ENCODE measurements around the gene CDK11B. TPM values are rescaled to one million over a fixed set of nuclear protein-coding genes. Genes with fewer than 3 reads are reported as not detected.

The CDK11B gene
- total RNA-seq, 1 experiment from 2014 or later: 30.1 TPM

GRCh38 chr1:1613509-1614082 lies 45.2 kb downstream of the CDK11B start:
- no peaks in the 10 kb centered on the region for H3K79me1 ChIP-seq (ENCODE audit: insufficient read depth, low read depth, low read length, poor library complexity, severe bottlenecking)
- H3K23ac ChIP-seq (ENCODE audit: insufficient read length, low read depth, low read length): no peak overlapping the region
- peak overlapping the region; percentile 86 to 89 for H3K4me3 Mint-ChIP-seq
- no peaks in the 10 kb centered on the region for H3K9me3 ChIP-seq (ENCODE audit: control insufficient read depth, low read depth, low read length)
- no peak overlapping the region for H2BK5ac ChIP-seq (ENCODE audit: insufficient read length, low read length)
- peak overlapping the region in 1 of 3 experiments; percentile 13; a peak in 1 of 7 replicates for H3K27ac Mint-ChIP-seq
- H2AFZ ChIP-seq (ENCODE audit: low read length): no peak overlapping the region
- H3K36me3 Mint-ChIP-seq (ENCODE audit: insufficient read depth in 1 of 3, low read depth in 3 of 3): peaks cover 0 to 15% (median 6%) of the 10 kb centered on the region in 3 experiments; a peak in 5 of 7 replicates
- H3K23me2 ChIP-seq (ENCODE audit: insufficient read length, low read depth, low read length, poor library complexity, severe bottlenecking): peaks cover 15% of the 10 kb centered on the region
- no peak overlapping the region for H3K14ac ChIP-seq (ENCODE audit: insufficient read depth, low read length)
- no peak overlapping the region for H3K9ac ChIP-seq (ENCODE audit: extremely low read depth, insufficient read length, low read length)
- H3K4me1 ChIP-seq (ENCODE audit: insufficient read depth, low read length): peaks cover 5% of the 10 kb centered on the region; the same call in 1 of the 2 replicates
- H3K79me2 ChIP-seq (ENCODE audit: insufficient read depth, low read length): no peaks in the 10 kb centered on the region
- no peaks in the 10 kb centered on the region for H3K27me3 ChIP-seq (ENCODE audit: insufficient read depth, low read length)
- H3K27ac ChIP-seq (ENCODE audit: insufficient read length, low read depth, low read length): no peak overlapping the region
- no peak overlapping the region for H2BK12ac ChIP-seq (ENCODE audit: insufficient read length, low read depth, low read length)
- H3T11ph ChIP-seq (ENCODE audit: low read length): no peak overlapping the region
- H2AK5ac ChIP-seq (ENCODE audit: insufficient read length, low read length): no peak overlapping the region
- peaks cover 2% of the 10 kb centered on the region; the same call in 1 of the 2 replicates for H3K27me3 Mint-ChIP-seq (ENCODE audit: low read depth)
- H3K4ac ChIP-seq (ENCODE audit: low read depth, low read length): no peak overlapping the region
- TF ChIP-seq CTCF (conservative IDR thresholded peaks at IDR 0.05): no peak
- no peaks in the 10 kb centered on the region for H4K20me1 ChIP-seq (ENCODE audit: control insufficient read depth, insufficient read depth, insufficient read length)
- no peak overlapping the region for H3K18ac ChIP-seq (ENCODE audit: insufficient read length, low read depth, low read length)
- H3K4me1 Mint-ChIP-seq: peaks cover 16 to 19% of the 10 kb centered on the region in 2 experiments
- no peak overlapping the region for H4K91ac ChIP-seq (ENCODE audit: insufficient read length, low read depth, low read length)
- DNase-seq: no peak
- no peaks in the 10 kb centered on the region; a peak in 1 of 5 replicates for H3K9me3 Mint-ChIP-seq
- H3K56ac ChIP-seq (ENCODE audit: insufficient read length, low read depth, low read length): no peak overlapping the region
- peak overlapping the region; percentile 62 for H3K4me2 ChIP-seq (ENCODE audit: insufficient read depth, insufficient read length, low read length)
- WGBS (ENCODE audit: extremely low coverage, insufficient read length, low lambda C conversion rate): no CpG with 5 or more reads among the region's 11 CpGs
- H4K5ac ChIP-seq (ENCODE audit: insufficient read length, low read depth, low read length): no peak overlapping the region
- no peak overlapping the region for H2BK15ac ChIP-seq (ENCODE audit: low read depth, low read length)
- no peak overlapping the region for H2BK20ac ChIP-seq (ENCODE audit: low read depth, low read length, poor library complexity, severe bottlenecking)
- H4K8ac ChIP-seq (replicated peaks; ENCODE audit: insufficient read length, low read depth, low read length): no peak overlapping the region
- H2BK120ac ChIP-seq (ENCODE audit: low read depth, low read length, poor library complexity, severe bottlenecking): no peak overlapping the region

Data from H9 (cell line).